GM12864 (cell line): ENCODE data around the gene GDF9.

ENCODE experiments used
- DNase-seq: peaks from one replicate; pipeline ENCODE4 v3.0.0-alpha.2; 2011; ENCODE audit warnings: low read depth
- H3K4me3 ChIP-seq: 2 replicates; pipeline ENCODE4 v1.5.1; 2011; ENCODE audit warnings: mild to moderate bottlenecking, low read depth, low read length, control low read depth
- TF ChIP-seq, protein P1 (sequence below): IDR thresholded peaks from 2 replicates; pipeline ENCODE4 v1.5.1; 2011; ENCODE audit warnings: low read depth, mild to moderate bottlenecking, moderate library complexity, low read length, control low read depth, inconsistent platforms; ENCODE audit errors: missing control alignments

GDF9 gene

DNA sequence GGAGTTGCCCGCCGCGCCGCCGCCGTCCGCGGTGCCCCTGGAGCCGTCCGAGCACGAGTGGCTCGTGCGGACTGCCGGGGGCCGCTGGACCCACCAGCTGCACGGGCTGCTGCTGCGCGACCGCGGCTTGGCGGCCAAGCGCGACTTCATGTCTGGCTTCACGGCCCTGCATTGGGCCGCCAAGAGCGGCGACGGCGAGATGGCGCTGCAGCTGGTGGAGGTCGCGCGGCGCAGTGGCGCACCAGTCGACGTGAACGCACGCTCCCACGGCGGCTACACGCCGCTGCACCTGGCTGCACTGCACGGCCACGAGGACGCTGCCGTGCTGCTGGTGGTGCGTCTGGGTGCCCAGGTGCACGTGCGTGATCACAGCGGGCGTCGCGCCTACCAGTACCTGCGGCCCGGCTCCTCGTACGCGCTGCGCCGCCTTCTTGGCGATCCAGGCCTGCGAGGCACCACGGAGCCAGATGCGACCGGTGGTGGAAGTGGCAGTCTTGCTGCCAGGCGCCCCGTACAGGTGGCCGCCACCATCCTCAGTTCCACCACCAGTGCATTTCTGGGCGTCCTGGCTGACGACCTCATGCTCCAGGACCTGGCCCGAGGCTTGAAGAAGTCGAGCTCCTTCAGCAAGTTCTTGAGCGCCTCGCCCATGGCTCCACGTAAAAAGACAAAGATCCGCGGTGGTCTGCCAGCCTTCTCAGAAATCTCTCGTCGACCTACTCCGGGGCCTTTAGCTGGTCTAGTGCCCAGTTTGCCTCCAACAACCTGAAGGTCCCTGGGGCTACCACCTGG lies 51.6 kb downstream of the GDF9 start:
- TF ChIP-seq, protein P1, sequence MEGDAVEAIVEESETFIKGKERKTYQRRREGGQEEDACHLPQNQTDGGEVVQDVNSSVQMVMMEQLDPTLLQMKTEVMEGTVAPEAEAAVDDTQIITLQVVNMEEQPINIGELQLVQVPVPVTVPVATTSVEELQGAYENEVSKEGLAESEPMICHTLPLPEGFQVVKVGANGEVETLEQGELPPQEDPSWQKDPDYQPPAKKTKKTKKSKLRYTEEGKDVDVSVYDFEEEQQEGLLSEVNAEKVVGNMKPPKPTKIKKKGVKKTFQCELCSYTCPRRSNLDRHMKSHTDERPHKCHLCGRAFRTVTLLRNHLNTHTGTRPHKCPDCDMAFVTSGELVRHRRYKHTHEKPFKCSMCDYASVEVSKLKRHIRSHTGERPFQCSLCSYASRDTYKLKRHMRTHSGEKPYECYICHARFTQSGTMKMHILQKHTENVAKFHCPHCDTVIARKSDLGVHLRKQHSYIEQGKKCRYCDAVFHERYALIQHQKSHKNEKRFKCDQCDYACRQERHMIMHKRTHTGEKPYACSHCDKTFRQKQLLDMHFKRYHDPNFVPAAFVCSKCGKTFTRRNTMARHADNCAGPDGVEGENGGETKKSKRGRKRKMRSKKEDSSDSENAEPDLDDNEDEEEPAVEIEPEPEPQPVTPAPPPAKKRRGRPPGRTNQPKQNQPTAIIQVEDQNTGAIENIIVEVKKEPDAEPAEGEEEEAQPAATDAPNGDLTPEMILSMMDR, result no peak
- no peak overlapping the region for H3K4me3 ChIP-seq
- DNase-seq, result no peak

DNA sequence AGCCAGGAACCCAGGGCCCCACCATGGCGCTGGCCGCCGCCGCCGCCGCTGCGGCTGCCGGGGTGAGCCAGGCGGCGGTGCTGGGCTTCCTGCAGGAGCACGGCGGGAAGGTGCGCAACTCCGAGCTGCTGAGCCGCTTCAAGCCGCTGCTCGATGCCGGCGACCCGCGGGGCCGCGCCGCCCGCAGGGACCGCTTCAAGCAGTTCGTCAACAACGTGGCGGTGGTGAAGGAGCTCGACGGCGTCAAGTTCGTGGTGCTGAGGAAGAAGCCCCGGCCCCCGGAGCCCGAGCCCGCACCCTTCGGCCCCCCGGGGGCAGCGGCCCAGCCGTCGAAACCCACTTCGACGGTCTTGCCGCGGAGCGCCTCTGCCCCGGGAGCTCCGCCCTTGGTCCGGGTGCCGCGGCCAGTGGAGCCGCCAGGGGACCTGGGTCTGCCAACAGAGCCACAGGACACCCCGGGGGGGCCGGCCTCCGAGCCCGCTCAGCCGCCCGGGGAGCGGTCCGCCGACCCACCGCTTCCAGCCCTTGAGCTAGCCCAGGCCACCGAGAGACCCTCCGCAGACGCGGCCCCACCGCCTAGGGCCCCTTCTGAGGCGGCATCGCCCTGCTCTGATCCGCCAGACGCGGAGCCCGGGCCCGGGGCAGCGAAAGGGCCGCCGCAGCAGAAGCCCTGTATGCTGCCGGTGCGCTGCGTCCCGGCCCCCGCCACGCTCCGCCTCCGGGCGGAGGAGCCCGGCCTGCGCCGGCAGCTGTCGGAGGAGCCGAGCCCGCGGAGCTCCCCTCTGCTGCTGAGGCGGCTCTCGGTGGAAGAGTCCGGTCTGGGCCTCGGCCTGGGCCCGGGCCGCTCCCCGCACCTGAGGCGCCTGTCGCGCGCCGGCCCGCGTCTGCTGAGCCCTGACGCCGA lies 52.4 kb downstream of the GDF9 start:
- H3K4me3 ChIP-seq, result peak overlapping the region; percentile 42
- no peak for DNase-seq
- TF ChIP-seq, protein P1, result no peak

DNA sequence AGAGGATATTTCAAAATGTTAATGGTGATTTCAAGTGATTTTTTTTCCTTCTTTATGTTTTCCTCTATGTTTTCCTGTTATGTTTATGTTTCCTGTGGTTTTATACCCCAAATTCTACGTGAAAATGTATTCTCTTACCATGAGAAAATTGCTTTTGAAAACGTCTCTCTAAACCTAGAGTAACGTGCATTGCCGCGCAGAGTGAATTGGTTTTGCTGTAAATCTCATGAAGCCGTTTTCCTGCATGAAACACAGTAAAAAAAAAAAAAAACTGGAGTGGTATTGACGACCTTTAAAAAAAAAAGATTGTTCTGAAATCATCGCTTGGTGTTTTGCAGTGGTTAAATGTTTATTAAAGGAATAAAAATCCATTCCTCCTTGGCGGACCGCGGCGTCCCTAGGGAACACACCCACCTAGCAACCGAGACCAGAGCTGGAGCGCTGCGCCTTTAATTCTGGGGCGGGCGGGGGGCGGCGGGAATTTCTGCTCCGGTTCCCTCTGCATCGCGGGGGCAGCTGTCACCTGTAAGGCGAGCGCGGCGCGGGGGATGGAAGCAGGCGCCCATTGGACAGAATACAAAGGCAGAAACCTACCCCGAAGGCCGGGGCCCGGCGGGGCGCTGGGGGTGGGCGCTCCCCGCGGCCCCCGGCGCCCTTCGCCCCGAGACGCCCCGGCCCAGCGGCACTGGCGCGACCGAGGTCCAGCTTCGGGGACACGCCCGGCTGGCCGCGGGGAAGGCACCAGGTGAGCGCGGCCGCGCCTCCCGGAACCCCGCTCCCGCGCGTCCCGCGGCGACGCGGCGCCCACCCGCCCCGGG lies 53.3 kb downstream of the GDF9 start, which contains the start of gene SOWAHA:
Gene SOWAHA (plus strand): TSS at position 522 of the 818 bp plus-strand sequence. CDS start 320 bp downstream, outside the sequence.
- H3K4me3 ChIP-seq, result peak within 1 kb of the TSS; percentile 42
- TF ChIP-seq, protein P1, result no peak
- DNase-seq, result no peak

DNA sequence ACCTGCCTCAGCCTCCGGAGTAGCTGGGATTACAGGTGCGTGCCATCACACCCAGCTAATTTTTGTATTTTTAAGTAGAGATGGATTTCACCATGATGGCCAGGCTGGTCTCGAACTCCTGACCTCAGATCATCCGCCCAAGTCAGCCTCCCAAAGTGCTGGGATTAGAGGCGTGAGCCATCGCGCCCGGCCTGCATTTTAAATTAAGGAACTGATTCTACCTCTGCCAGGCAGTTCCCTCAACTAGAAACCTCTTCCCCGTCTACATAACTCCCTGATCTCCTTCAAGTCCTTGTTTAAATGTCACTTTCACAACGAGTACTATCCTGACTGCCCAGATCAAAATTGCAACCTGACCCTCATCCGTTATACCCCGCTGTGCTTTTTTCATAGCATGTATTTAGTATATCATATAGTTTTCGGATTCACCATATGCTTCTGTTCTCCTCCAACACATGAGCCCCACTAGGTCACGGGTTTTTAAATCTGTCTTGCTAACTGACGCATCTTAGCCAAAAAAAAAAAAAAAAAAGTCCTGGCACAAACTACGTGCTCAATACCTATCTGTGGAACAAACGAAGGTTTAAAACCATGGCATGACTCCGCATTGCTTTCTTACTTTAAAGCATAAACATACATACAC lies 54.0 kb downstream of the GDF9 start:
- no peak for DNase-seq
- TF ChIP-seq, protein P1, result no peak
- no peak overlapping the region for H3K4me3 ChIP-seq
